IMR-90 (cell line): Measurements from ENCODE around the gene WDR27. TPM values are rescaled to one million over a fixed set of nuclear protein-coding genes. Genes with fewer than 3 reads are reported as not detected.

Experiments used
- ATAC-seq: fragments of 200-7000 bp; cut with Tn5 transposase; 2 replicates; pipeline ENCODE4 v1.9.1; 2020; ENCODE audit warnings: low read depth, mild to moderate bottlenecking, moderate library complexity
- BruUV-seq: library from RNA; stranded (reverse); fragments of 400-500 nt; replicated peaks from 2 replicates; lab custom pipeline; 2021; lab: Mats Ljungman, UMichigan
- CTCF ChIA-PET: fragments of 300-600 bp; formaldehyde crosslinking; extraction: SDS; loops from one replicate; lab custom pipeline; 2021; ENCODE audit warnings: antibody characterized with exemption; lab: Yijun Ruan, JAX
- POLR2A ChIA-PET: fragments of 300-600 bp; sonication (Branson Sonifier 250); formaldehyde crosslinking; loops from one replicate; lab custom pipeline; 2022; ENCODE audit warnings: antibody characterized with exemption; ENCODE audit not compliant: unreplicated experiment; lab: Charles Lee
- DNase-seq: peaks from one replicate; pipeline ENCODE4 v3.0.0; 2013
- H2AFZ ChIP-seq: replicated peaks from 2 replicates; pipeline ENCODE3; 2013; ENCODE audit warnings: low read length, mild to moderate bottlenecking; ENCODE audit not compliant: poor library complexity
- H2AK5ac ChIP-seq: 2 replicates; pipeline ENCODE4 v1.6.1; 2013; ENCODE audit warnings: low read depth, low read length, inconsistent platforms
- H2AK9ac ChIP-seq: replicated peaks from 2 replicates; pipeline ENCODE3; 2013; ENCODE audit warnings: mild to moderate bottlenecking, low read depth, low read length, moderate library complexity; ENCODE audit not compliant: poor library complexity
- H2BK120ac ChIP-seq: 2 replicates; pipeline ENCODE4 v1.6.1; 2013; ENCODE audit warnings: low read depth, low read length, inconsistent platforms
- H2BK15ac ChIP-seq: 3 replicates; pipeline ENCODE4 v1.6.1; 2013; ENCODE audit warnings: low read depth, low read length, inconsistent platforms
- H2BK20ac ChIP-seq: 2 replicates; pipeline ENCODE4 v1.6.1; 2013; ENCODE audit warnings: low read depth, mild to moderate bottlenecking, inconsistent platforms, low read length, moderate library complexity
- H2BK5ac ChIP-seq: 2 replicates; pipeline ENCODE4 v1.6.1; 2013; ENCODE audit warnings: mild to moderate bottlenecking, low read depth, low read length, inconsistent platforms; ENCODE audit not compliant: poor library complexity, severe bottlenecking
- H3K14ac ChIP-seq: replicated peaks from 2 replicates; pipeline ENCODE4 v1.6.1; 2013; ENCODE audit warnings: low read depth, low read length, inconsistent platforms
- H3K18ac ChIP-seq: 2 replicates; pipeline ENCODE4 v1.6.1; 2013; ENCODE audit warnings: low read depth, low read length, control low read depth
- H3K23ac ChIP-seq: 2 replicates; pipeline ENCODE4 v1.6.1; 2013; ENCODE audit warnings: low read depth, low read length, inconsistent platforms
- H3K27ac ChIP-seq: 2 replicates; pipeline ENCODE4 v1.5.1; 2013; ENCODE audit warnings: mild to moderate bottlenecking, control low read depth, low read length; ENCODE audit not compliant: insufficient read depth
- H3K27me3 ChIP-seq: 2 replicates; pipeline ENCODE4 v1.6.1; 2013; ENCODE audit warnings: low read length; ENCODE audit not compliant: control insufficient read depth, insufficient read depth
- H3K36me3 ChIP-seq: 2 replicates; pipeline ENCODE4 v1.6.1; 2013; ENCODE audit warnings: low read length, mixed read lengths; ENCODE audit not compliant: control insufficient read depth, insufficient read depth
- H3K4ac ChIP-seq: 2 replicates; pipeline ENCODE4 v1.6.1; 2013; ENCODE audit warnings: low read depth, low read length, inconsistent platforms
- H3K4me1 ChIP-seq: 2 replicates; pipeline ENCODE4 v1.6.1; 2013; ENCODE audit warnings: low read length, mixed read lengths; ENCODE audit not compliant: control insufficient read depth, insufficient read depth
- H3K4me2 ChIP-seq: 2 replicates; pipeline ENCODE4 v1.6.1; 2013; ENCODE audit warnings: low read depth, mild to moderate bottlenecking, control low read depth, low read length, moderate library complexity
- H3K4me3 ChIP-seq: 2 replicates; pipeline ENCODE4 v1.5.1; 2013; ENCODE audit warnings: low read depth, mild to moderate bottlenecking, control low read depth, low read length, moderate library complexity; ENCODE audit not compliant: insufficient read depth
- H3K56ac ChIP-seq: 2 replicates; pipeline ENCODE4 v1.6.1; 2013; ENCODE audit warnings: low read length, inconsistent platforms; ENCODE audit not compliant: insufficient read depth; ENCODE audit errors: extremely low read depth
- H3K79me1 ChIP-seq, 2 experiments: 2 replicates each; pipeline ENCODE4 v1.6.1; 2013; ENCODE audit warnings: low read length in 2 of 2, inconsistent platforms in 1 of 2, low read depth in 1 of 2
- H3K9ac ChIP-seq: 2 replicates; pipeline ENCODE4 v1.6.1; 2013; ENCODE audit warnings: low read depth, low read length, control low read depth
- H3K9me1 ChIP-seq: 2 replicates; pipeline ENCODE4 v1.6.1; 2013; ENCODE audit warnings: low read length, inconsistent platforms; ENCODE audit not compliant: insufficient read depth
- H3K9me3 ChIP-seq: 2 replicates; pipeline ENCODE4 v1.6.1; 2013; ENCODE audit warnings: low read length; ENCODE audit not compliant: control insufficient read depth, insufficient read depth
- H4K20me1 ChIP-seq: 2 replicates; pipeline ENCODE4 v1.6.1; 2013; ENCODE audit warnings: low read length, inconsistent platforms; ENCODE audit not compliant: insufficient read depth
- H4K5ac ChIP-seq: 2 replicates; pipeline ENCODE4 v1.6.1; 2013; ENCODE audit warnings: mild to moderate bottlenecking, low read depth, low read length, control low read depth
- H4K8ac ChIP-seq, 2 experiments: 2 replicates each; pipeline ENCODE4 v1.6.1; 2013; ENCODE audit warnings: low read depth in 2 of 2, low read length in 2 of 2, control low read depth in 1 of 2, inconsistent platforms in 1 of 2
- H4K91ac ChIP-seq: 2 replicates; pipeline ENCODE4 v1.6.1; 2013; ENCODE audit warnings: low read depth, low read length, inconsistent platforms; ENCODE audit not compliant: insufficient read depth
- BHLHE40 ChIP-seq: fragments of 150-350 bp; IDR thresholded peaks from 2 replicates; pipeline ENCODE4 v1.6.1; 2016; ENCODE audit warnings: mild to moderate bottlenecking, low read depth, low read length
- CEBPB ChIP-seq: IDR thresholded peaks from 2 replicates; pipeline ENCODE4 v1.6.1; 2012; ENCODE audit warnings: low read depth, low read length, improper control_type of control experiment
- CHD1 ChIP-seq: IDR thresholded peaks from 2 replicates; pipeline ENCODE4 v1.6.1; 2012; ENCODE audit warnings: low read depth, low read length, improper control_type of control experiment
- CTCF ChIP-seq: conservative IDR thresholded peaks from 2 replicates; pipeline ENCODE4 v1.5.1; 2012; ENCODE audit warnings: mild to moderate bottlenecking, low read depth, low read length, improper control_type of control experiment
- FOS ChIP-seq: fragments of 150-350 bp; IDR thresholded peaks from 2 replicates; pipeline ENCODE4 v1.6.1; 2016; ENCODE audit warnings: low read depth, low read length
- MXI1 ChIP-seq: IDR thresholded peaks from 2 replicates; pipeline ENCODE4 v1.6.1; 2012; ENCODE audit warnings: low read depth, mild to moderate bottlenecking, low read length, moderate library complexity, borderline replicate concordance
- NFE2L2 ChIP-seq: fragments of 150-350 bp; IDR thresholded peaks from 2 replicates; pipeline ENCODE4 v1.6.1; 2016; ENCODE audit warnings: low read depth, mild to moderate bottlenecking, low read length
- POLR2A ChIP-seq: IDR thresholded peaks from 2 replicates; pipeline ENCODE4 v1.6.1; 2012; ENCODE audit warnings: mild to moderate bottlenecking, low read depth, low read length
- RCOR1 ChIP-seq: IDR thresholded peaks from 2 replicates; pipeline ENCODE4 v1.6.1; 2012; ENCODE audit warnings: mild to moderate bottlenecking, low read length, improper control_type of control experiment; ENCODE audit not compliant: insufficient replicate concordance
- RFX5 ChIP-seq: IDR thresholded peaks from 2 replicates; pipeline ENCODE4 v1.8.0; 2012; ENCODE audit warnings: low read depth, mild to moderate bottlenecking, low read length, moderate library complexity
- SMC3 ChIP-seq: fragments of 150-350 bp; IDR thresholded peaks from 2 replicates; pipeline ENCODE4 v1.6.1; 2016; ENCODE audit warnings: low read depth, mild to moderate bottlenecking, antibody characterized with exemption, low read length, moderate library complexity
- WGBS, 2 experiments: methylation state at CpG; one replicate each; pipeline versions ENCODE4 v1.1.5 to v1.1.7; 2013; ENCODE audit warnings: missing lambda C conversion rate in 2 of 2; ENCODE audit not compliant: insufficient read length in 1 of 2; ENCODE audit errors: extremely low coverage in 2 of 2; 5-methylcytosine and 5-hydroxymethylcytosine counted together
- dilution Hi-C: fragments of 300-500 bp; cut with HindIII; formaldehyde crosslinking; loops from one replicate; pipeline ENCODE4 v1.14.3; 2018; ENCODE audit warnings: low sequenced_read_pairs; ENCODE audit not compliant: unreplicated experiment
- in situ Hi-C: fragments of 300-500 bp; cut with MboI; formaldehyde crosslinking; loops from 3 replicates; pipeline ENCODE4 v1.14.3; 2019; ENCODE audit warnings: low sequenced_read_pairs, inconsistent platforms, mixed read lengths
- intact Hi-C: fragments of 100-400 bp; cut with micrococcal nuclease; formaldehyde crosslinking; loops from 2 replicates; pipeline ENCODE4 v1.10.0; 2022
- polyA plus RNA-seq, 3 experiments: library from polyadenylated mRNA; depleted of rRNA; stranded (reverse); fragments of >200 nt; gene quantifications; 2 replicates each; pipeline ENCODE4 v1.2.3, GENCODE V29; 2012; ENCODE audit warnings: low replicate concordance in 1 of 3
- total RNA-seq: library from RNA; depleted of rRNA; stranded (reverse); fragments of >200 nt; gene quantifications from 2 replicates; pipeline ENCODE4 v1.2.3, GENCODE V29; 2012

Gene WDR27
- total and polyA plus RNA-seq, 2 of the 4 experiments (the other 2 are of a cell fraction): 7.0 to 18.5 TPM

DNA sequence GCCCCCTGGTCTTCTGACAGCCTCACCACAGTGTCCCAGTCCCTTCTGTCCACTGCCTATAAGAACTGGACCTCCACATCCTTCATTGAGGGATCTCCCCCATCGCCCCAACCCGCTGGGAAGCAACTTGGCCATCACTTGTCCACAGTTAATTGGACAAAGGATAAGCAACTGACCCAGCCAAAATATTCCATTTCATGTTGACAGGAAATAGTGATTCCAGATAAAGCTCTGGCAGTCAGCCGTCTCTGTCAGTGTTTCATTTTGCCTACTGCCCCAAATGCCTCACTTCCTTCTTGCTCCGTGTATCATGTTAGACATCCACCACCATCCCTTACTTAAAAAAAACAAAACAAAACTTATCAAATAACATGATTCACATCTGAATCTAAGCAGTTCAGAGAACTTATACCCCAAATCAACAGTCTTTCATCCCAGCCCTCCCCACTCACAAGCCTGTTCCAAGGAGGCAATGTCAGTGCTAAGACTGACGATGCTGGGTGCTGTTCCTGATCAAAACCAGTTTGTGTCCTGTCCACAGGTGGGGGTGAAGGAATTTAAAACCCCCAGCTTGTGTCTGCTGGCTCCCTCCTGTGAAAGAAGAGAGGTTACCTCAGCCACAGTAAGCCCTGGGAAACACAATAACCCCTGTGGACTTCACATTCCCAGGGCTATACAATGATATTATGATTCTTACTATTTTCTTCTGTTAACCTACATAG lies 162.5 kb downstream of the WDR27 start:
- Histone ChIP-seq H3K27ac (peak overlapping the region; percentile 17; the same call in 1 of the 2 replicates), H3K9me1 (0 out of 2 replicates have a peak, but pooled peaks cover 2% of the 10 kb centered on the region), H3K4ac (peak overlapping the region; percentile 59), H2BK15ac (peak overlapping the region; percentile 83; the same call in 2 of the 3 replicates), H3K27me3 (no peaks in the 10 kb centered on the region), H3K56ac (no peak overlapping the region), H2BK20ac (peak overlapping the region; percentile 42), H2AK5ac (peak overlapping the region; percentile 61; the same call in 1 of the 2 replicates), H3K4me3 (no peak overlapping the region), H3K79me1 (no peaks in the 10 kb centered on the region), H3K36me3 (no peaks in the 10 kb centered on the region), H3K18ac (peak overlapping the region; percentile 73), H2BK120ac (peak overlapping the region; percentile 38), H2AFZ (peak overlapping the region; percentile 75), H4K5ac (peak overlapping the region; percentile 74; the same call in 1 of the 2 replicates), H3K9ac (no peak overlapping the region), H3K4me1 (peaks cover 13% of the 10 kb centered on the region), H4K8ac (peak overlapping the region; percentile 15 to 75; a peak in 3 of 4 replicates), H4K91ac (peak overlapping the region; percentile 72; the same call in 1 of the 2 replicates), H3K9me3 (peaks cover 5% of the 10 kb centered on the region; the same call in 1 of the 2 replicates), H2BK5ac (peak overlapping the region; percentile 31), H3K4me2 (peak overlapping the region; percentile 5; the same call in 1 of the 2 replicates), H2AK9ac (peak overlapping the region; percentile 6), H4K20me1 (no peaks in the 10 kb centered on the region), H3K23ac (no peak overlapping the region; the same call in none of the 2 replicates), H3K14ac (peak overlapping the region; percentile 31)
- WGBS, 2 experiments: 13% methylated on average over 2 of the region's 5 CpGs; no CpG with 5 or more reads in 1 of the 2 experiments
- ATAC-seq (peak; percentile 45), DNase-seq (peak; percentile 70)
- no peak for TF ChIP-seq RCOR1
- TF ChIP-seq BHLHE40: no peak
- TF ChIP-seq CTCF: no peak
- TF ChIP-seq SMC3: no peak
- TF ChIP-seq CHD1: no peak
- no peak for TF ChIP-seq CEBPB
- no peak for TF ChIP-seq RFX5
- no peak for TF ChIP-seq POLR2A
- TF ChIP-seq MXI1: no peak
- no peak for TF ChIP-seq NFE2L2
- no peak for TF ChIP-seq FOS
- ChIA-PET POLR2A (no interaction called here), CTCF (no interaction called here)
- dilution Hi-C loops (no loop called here), in situ Hi-C loops (no loop called here), intact Hi-C loops (loop anchor here (5.0 kb wide), 1 partner anchor 48 kb away; no protein-coding TSS in a partner anchor)
- no TSS peak for BruUV-seq
